Middle frontal gyrus (tissue), 1 donor: ENCODE data around the gene NPHP4.

Experiments
- DNase-seq: peaks from one replicate; pipeline ENCODE4 v3.0.0-alpha.2; 2015; ENCODE audit warnings: low spot score; ENCODE audit errors: extremely low spot score

Gene NPHP4

DNA sequence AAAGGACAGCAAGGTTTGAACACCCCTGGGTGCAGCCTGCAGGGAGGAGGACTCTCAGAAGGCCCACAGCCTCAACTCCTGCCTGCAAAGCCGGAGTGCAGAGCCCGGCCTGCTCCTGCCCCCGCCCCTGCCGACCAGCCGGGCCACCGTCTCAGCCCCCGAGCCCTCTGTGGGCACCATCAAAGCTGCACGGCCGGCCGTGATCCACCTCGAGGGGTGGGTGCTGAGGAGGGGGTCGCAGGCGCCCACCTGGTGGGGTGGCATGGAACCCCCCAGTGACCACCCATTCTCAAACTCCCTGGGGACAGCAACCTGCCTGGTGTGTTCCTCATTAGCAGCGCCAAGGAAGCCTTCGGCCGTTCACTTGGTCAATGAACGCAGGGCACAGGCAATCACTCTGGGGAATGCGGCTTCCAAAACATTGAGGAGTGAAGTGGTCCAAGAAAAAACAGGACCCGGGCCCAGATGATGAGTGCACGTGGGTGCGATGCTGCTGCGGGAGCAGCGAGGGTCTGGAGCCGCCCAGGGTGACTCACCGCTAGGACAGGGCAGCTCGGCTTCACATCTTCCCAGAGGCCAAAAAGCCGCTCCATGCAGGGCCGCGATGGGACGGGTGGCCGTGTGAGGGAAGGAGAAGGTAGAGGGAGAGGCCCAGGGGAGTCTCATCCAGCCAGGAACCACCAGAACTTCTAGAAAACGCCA lies 157.6 kb downstream of the NPHP4 start:
- no peak for DNase-seq

- DNase-seq: no peak
Observed at GRCh38 chr1:5833911-5834310, 158.3 kb downstream of the NPHP4 start.

DNA sequence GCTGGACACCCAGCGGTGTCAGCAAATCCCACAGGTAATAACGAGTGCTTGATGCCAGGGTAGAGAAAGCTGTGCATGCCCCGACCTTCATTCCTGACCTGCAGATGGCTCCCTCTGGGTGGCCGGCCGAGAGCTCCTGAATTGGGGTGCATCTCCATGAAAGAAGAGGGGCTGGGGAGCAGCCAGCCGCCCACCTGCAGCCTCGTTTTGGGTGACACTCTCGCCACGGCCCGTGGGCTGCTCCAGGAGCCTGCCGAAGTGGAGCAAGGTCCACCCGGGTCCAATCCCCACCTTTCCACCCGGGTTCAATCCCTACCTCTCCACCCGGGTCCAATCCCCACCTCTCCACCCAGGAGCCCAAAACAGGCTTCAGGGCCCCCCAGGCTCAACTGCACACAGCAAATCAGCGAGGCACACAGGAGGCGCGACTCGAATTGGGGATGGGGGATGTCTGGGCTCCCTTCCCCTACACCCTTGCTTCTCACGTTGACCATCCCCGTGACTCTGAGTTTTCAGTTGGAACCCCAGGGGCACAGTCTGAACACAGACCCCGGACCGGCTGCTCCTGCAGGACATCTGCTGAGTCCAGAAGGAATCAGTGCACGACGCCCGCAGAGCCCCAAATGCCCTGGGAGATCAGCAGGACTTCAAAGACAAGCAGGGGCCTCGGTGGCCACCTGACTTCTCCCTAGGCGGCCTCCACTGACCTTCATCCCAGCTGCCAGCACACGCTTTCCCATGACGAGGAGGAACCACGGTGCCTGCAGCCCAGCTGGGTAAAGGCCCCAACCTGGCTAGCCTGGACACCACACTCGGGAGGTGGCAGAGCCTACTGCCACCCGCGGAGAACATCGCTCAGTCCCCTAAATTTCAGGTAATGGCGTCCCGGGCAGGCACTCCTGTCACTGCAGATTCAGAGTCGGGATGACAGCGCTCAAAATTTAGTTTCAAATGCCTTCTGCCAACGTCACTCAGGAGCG lies 159.0 kb downstream of the NPHP4 start:
- DNase-seq: no peak

- no peak for DNase-seq
Observed at GRCh38 chr1:5831600-5832335, 160.5 kb downstream of the NPHP4 start.

- DNase-seq: no peak
Observed at GRCh38 chr1:5830771-5831599, 161.2 kb downstream of the NPHP4 start.

GRCh38 chr1:5829414-5829813 lies 162.8 kb downstream of the NPHP4 start:
- DNase-seq: no peak

- DNase-seq: no peak
Observed at GRCh38 chr1:5828308-5828935, 163.8 kb downstream of the NPHP4 start.

GRCh38 chr1:5827516-5827915 lies 164.7 kb downstream of the NPHP4 start:
- DNase-seq: no peak

DNA sequence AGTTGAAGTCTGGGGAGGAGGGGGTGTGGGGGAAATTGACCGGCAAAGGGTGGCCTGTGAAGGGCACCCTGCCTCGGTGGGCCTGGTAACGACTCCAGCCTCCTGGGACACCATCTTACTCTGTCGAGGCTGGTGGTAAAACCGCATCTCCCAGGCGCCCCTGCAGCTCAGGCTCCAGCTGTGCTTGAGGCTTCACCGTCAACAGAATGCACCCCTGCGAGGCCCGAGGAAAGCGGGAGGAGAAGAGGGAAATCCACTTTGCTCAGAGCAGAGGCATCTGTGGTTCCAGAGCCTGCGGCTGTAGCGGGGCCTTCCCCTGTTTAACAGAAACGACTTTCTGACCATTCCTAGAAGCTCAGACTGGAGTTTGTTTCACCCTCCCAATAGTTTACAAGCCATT lies 165.6 kb downstream of the NPHP4 start:
- DNase-seq: no peak

DNA sequence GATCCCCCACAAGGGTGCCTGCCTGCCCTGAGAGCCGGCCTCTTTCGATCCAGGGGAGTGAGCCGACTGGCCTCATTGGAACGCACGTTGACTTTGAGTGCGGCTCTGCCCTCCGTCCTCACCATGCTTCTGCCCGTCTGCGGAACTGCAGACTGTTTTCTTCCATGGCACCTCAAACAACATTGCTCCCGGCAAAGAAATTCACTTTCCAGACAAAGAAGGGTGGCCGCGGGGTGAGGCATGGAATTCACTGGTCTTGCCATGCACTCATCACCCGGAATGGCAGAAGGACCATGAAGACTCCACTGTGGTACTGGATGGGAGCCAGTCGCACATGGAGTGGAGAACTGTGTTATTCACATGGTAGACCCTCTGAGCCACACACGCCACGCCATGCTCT lies 169.5 kb downstream of the NPHP4 start:
- DNase-seq: no peak

DNA sequence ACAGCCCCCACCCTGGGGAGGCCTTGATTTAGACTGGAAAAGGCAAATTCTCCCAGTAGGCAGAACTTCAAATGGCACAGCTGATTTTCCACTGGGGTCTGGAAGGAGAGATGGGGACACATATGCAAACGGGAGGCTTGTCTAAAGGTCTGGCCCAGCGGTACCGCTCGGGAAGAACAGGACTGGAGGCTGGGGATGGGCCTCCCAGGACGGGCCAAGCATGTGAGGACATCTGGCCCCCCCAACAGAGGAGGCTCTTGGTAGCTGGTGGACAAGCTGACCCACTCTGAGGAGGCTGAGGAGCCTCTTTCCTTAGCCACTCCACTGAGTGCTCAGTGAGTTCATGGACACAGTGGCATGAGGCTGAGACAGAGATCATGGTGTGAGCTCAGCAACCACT lies 170.0 kb downstream of the NPHP4 start:
- DNase-seq: no peak

DNA sequence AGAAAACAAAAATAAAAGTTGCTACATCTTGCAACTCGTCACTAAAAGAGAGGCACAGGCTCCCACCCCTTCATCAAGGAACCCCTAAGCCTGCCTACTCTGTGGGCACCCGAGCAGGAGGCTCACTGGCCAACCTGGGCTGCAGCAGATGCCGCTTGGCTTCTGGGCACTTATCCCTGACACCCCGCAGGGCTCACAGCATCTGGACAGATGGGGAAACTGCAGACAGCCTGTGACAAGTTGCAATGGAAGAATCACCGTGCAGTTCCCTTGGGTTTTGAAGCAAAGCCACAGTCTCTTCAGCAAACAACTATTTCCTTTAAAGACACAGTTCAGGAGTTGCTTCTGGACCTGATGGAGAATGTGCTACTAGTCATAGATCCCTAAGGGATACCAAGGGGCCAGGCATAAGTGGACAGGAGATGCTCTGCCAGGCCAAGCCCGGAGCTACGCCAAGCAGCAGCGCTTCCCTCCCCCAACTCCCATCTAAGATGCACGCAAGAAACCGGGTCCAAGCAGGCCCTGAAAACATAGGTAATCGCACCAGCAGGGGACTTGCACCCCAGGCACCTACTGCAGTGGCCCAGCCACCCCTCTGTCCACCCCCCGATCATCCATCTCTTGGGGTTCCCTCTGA lies 170.6 kb downstream of the NPHP4 start:
- no peak for DNase-seq

DNA sequence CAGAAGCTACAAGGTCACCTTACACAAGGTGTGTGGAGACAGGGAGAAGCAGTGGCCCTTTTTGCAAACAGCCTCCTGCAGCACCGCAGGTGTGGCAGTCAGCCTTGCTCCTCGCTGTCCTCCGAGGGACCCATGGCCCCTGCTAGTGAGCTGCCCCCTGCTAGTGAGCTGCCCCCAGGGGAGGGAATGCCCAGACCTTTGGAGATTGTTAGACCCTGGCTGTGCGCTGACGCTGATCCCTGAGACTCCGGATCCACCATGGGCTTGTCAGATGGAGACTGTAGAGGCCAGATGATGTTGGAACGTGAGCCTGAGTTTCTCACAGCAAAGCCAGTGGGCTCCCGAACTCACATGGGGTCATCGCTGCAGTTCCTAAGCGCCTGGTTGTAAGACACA lies 172.2 kb downstream of the NPHP4 start:
- DNase-seq: no peak

DNA sequence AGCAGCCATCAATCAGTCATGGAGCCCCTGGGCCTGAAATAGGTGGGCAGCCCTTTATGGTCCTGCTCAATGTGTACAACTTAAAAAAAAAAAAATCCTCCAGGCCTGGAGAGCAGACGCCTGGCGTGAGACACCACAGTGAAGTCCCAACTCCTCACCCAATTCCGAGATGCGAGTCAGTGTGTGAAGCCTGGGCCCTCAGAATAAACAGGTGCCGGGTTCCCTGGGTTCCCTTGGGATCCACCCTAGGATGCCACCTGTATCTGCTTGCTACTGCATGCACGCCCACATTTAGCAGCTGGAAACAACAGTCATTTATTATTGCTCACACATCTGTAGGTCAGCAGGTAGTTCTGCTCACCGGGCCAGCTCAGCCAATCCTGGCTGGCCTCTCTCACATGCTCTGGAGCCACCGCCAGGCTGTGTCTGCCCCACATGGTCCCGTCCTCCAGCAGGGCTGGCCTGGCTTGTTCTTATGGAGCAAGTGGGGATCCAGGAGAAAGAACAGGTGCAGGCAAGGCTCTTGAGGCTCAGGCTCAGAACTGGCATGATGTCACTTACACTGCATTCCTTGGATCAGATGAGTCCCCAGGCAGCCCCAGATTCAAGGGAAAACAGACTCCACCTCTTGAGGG lies 172.7 kb downstream of the NPHP4 start:
- no peak for DNase-seq

DNA sequence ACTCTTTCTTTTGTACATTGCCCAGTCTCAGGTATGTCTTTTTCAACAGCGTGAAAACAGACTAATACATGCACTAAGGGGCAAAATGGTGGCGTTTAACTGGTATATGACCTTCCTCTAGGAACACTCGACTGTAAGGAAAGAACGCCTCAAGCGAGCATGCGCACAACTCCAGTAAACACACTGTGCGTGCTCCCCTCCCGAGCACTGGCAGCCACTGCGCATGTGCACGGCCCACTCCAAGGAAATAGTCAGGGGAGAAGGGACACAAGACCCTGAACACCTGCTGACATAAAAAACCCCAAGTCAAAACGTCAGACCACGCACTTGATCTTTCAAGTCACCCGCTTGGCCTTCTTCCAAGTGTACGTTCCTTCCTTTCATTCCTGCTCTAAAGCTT lies 173.5 kb downstream of the NPHP4 start:
- DNase-seq: no peak

GRCh38 chr1:5815716-5816115 lies 176.5 kb downstream of the NPHP4 start:
- DNase-seq: no peak

- no peak for DNase-seq
Observed at GRCh38 chr1:5815211-5815610, 177.0 kb downstream of the NPHP4 start.

DNA sequence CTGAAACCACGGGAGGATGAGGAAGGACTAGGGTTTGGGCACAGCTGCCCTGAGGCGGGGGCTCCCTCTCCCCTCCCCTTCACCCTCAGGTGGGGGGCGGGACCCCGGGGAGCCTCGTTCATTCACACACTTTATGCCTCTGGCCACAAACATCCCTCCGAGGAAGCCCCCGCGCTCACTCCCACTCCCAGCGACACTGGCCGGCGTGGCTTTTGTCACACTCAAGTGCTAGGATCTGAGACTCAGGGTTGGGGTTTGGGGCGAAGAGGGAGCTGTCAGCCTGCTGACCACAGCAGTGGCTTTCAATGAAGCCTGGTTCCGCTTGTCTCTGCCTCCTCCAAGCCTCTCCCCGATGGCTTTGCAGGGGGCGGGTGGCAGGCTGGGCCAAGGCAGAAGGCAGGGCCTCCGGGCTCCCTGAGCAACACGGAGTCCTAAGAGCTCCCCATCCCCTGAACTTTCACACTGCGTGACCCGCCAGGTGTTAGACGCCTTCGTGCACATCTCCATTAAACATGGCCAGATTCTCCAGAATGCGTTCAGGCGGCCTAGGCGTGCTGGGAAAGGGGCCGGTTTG lies 178.1 kb downstream of the NPHP4 start:
- no peak for DNase-seq

GRCh38 chr1:5813480-5813879 lies 178.7 kb downstream of the NPHP4 start:
- DNase-seq: no peak
